PFSK-1 (cell line): ENCODE measurements around the gene ATAD2B.

Experiments
- POLR2AphosphoS5 ChIP-seq: IDR thresholded peaks from 2 replicates; pipeline ENCODE4 v1.6.1; 2012; ENCODE audit warnings: low read depth, mild to moderate bottlenecking, control low read depth, low read length, moderate library complexity
- SIN3A ChIP-seq: IDR thresholded peaks from 2 replicates; pipeline ENCODE4 v1.6.1; 2012; ENCODE audit warnings: mild to moderate bottlenecking, low read length, moderate library complexity, borderline replicate concordance; ENCODE audit not compliant: insufficient read depth
- TF ChIP-seq, protein P1 (sequence below), 2 experiments: IDR thresholded peaks; 2 replicates each; pipeline versions ENCODE4 v1.6.1 to v1.8.0; 2011 to 2012; ENCODE audit warnings: low read depth in 2 of 2, low read length in 2 of 2, control low read depth in 1 of 2, inconsistent platforms in 1 of 2, mild to moderate bottlenecking in 1 of 2, moderate library complexity in 1 of 2; ENCODE audit not compliant: insufficient read depth in 1 of 2

- TF ChIP-seq SIN3A (no peak), POLR2AphosphoS5 (no peak)
- TF ChIP-seq, protein P1, sequence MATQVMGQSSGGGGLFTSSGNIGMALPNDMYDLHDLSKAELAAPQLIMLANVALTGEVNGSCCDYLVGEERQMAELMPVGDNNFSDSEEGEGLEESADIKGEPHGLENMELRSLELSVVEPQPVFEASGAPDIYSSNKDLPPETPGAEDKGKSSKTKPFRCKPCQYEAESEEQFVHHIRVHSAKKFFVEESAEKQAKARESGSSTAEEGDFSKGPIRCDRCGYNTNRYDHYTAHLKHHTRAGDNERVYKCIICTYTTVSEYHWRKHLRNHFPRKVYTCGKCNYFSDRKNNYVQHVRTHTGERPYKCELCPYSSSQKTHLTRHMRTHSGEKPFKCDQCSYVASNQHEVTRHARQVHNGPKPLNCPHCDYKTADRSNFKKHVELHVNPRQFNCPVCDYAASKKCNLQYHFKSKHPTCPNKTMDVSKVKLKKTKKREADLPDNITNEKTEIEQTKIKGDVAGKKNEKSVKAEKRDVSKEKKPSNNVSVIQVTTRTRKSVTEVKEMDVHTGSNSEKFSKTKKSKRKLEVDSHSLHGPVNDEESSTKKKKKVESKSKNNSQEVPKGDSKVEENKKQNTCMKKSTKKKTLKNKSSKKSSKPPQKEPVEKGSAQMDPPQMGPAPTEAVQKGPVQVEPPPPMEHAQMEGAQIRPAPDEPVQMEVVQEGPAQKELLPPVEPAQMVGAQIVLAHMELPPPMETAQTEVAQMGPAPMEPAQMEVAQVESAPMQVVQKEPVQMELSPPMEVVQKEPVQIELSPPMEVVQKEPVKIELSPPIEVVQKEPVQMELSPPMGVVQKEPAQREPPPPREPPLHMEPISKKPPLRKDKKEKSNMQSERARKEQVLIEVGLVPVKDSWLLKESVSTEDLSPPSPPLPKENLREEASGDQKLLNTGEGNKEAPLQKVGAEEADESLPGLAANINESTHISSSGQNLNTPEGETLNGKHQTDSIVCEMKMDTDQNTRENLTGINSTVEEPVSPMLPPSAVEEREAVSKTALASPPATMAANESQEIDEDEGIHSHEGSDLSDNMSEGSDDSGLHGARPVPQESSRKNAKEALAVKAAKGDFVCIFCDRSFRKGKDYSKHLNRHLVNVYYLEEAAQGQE (IDR thresholded peaks at IDR 0.05; ENCODE audit: insufficient read depth in 1 of 2, low read depth in 2 of 2, low read length in 2 of 2) = no peak
These were observed 82.0 kb downstream of the ATAD2B start for GRCh38 chr2:23844905-23845304.
